Coronary artery (tissue), 2 donors: Measurements from ENCODE around the gene CA12.

Experiments
- DNase-seq: peaks from one replicate; pipeline ENCODE4 v3.0.0-alpha.2; 2017; ENCODE audit warnings: low spot score
- H3K27ac ChIP-seq, 2 donors: fragments of 200-600 bp; sonication (generic); one replicate each; pipeline ENCODE4 v1.5.1; 2016 to 2019
- H3K4me3 ChIP-seq: fragments of 200-600 bp; sonication (generic); 2 replicates; pipeline ENCODE4 v1.5.1; 2016; ENCODE audit warnings: mild to moderate bottlenecking, moderate library complexity
- CTCF ChIP-seq: fragments of 200-600 bp; sonication (generic); IDR thresholded peaks from one replicate; pipeline ENCODE4 v1.5.1; 2019; ENCODE audit warnings: antibody characterized with exemption

The CA12 gene

GRCh38 chr15:63339006-63339766, 42.5 kb downstream of the CA12 start:
- Histone ChIP-seq H3K27ac (no peak overlapping the region), H3K4me3 (no peak overlapping the region)
- no peak for DNase-seq
- no peak for TF ChIP-seq CTCF

DNA sequence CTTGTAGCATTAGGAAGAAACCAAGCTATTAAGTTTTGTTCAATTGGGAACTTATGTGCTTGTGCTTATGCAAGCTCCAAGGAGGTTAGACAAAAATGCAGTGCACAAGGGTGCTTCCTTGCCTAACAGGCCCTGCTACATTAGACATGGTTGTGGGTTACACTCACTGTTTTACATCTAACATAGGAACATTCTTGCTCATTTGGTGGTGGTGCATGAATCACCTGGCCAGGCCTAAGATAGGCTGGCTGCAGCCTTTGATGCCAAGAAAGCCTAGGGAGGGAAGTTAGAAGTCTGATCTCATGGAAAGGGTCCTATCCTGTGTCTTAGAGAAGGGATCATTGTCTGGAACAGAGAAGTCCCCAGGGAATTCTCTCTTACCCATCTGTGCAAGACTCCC, 43.5 kb downstream of the CA12 start:
- no peak overlapping the region for H3K27ac ChIP-seq
- H3K4me3 ChIP-seq: no peak overlapping the region
- DNase-seq: no peak
- TF ChIP-seq CTCF: no peak

GRCh38 chr15:63337046-63337445, 44.6 kb downstream of the CA12 start:
- DNase-seq: no peak

GRCh38 chr15:63335543-63336240, 46.0 kb downstream of the CA12 start:
- DNase-seq: no peak
- no peak for TF ChIP-seq CTCF
- no peak overlapping the region for H3K27ac ChIP-seq
- no peak overlapping the region for H3K4me3 ChIP-seq

More at GRCh38 chr15:63337046-63337445, 44.6 kb downstream of the CA12 start:
- Histone ChIP-seq H3K27ac (no peak overlapping the region), H3K4me3 (no peak overlapping the region)
- TF ChIP-seq CTCF: no peak

DNA sequence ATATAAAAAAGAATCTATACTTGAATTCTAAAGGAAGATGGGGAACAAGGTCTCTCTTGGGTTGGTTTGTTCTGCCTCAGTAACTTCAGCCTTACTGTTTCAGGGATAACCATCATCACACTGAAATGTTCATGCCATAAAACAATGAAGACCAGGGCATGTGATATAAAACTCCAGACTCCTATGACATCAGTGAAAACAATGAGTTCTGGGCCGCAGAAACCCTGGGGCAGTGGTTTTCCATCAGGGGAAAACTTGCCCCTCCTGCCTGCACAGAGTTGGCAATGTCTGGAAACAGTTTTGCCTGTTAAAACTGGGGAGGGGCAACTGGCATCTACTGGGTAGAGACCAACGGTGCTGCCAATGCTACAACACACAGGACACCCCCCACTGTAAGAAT, 46.8 kb downstream of the CA12 start:
- no peak for TF ChIP-seq CTCF
- DNase-seq: no peak

DNA sequence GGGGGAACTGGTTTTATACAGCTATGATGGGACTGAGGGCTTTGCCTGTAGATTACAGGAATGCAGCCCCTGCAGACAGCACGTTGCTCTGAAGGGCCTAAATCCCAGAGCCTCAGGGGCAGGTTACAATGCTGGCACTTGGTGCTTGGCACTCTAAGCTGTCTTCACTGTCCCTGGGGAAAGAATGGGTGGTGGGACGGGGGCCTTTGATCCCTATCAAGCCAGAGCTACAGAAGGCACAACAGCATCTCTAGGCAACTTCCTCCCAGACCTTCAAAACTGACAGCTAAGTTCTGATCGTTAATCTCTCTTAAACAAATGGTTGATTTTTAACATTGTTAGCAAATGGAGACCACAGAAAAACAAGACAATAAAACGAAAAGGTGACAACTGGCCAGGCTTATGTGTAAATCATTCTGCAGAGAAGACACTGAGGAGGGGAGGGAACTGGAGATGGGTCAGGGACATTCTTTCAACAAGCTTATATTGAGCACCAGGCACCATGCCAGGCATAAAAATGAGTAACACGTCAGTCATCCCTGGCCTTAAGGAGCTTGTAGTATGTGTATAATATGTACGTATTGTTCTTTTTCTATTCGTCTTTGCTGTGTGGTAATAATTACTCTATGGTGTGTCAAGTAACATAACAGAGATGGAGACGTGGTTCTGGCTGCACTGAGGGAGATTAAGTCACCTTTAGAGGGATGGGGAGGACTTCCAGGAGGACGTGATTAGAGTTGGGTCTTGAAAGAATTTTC, 49.1 kb downstream of the CA12 start:
- Histone ChIP-seq H3K27ac (no peak overlapping the region), H3K4me3 (no peak overlapping the region)
- DNase-seq: no peak
- no peak for TF ChIP-seq CTCF

More for the DNA sequence above, 46.8 kb downstream of the CA12 start:
- Histone ChIP-seq H3K27ac (no peak overlapping the region), H3K4me3 (no peak overlapping the region)
